Aorta (tissue), 5 donors: ENCODE data around the gene ADAM30. TPM values are rescaled to one million over a fixed set of nuclear protein-coding genes. Genes with fewer than 3 reads are reported as not detected.

Experiments
- ATAC-seq: fragments of 200-7000 bp; cut with Tn5 transposase; one replicate; pipeline ENCODE4 v1.9.1; 2022; ENCODE audit warnings: moderate library complexity; ENCODE audit not compliant: low FRiP score
- DNase-seq, 2 donors: peaks; one replicate each; pipeline ENCODE4 v3.0.0-alpha.2; 2020
- H3K27ac ChIP-seq, 2 donors: one replicate each; pipeline ENCODE4 v1.5.1; 2013; ENCODE audit warnings: low read length in 2 of 2, mild to moderate bottlenecking in 2 of 2, moderate library complexity in 2 of 2, control low read depth in 1 of 2, inconsistent platforms in 1 of 2, low read depth in 1 of 2
- H3K27me3 ChIP-seq, 2 donors: one replicate each; pipeline ENCODE4 v1.6.1; 2013; ENCODE audit warnings: control low read depth in 1 of 2, low read length in 1 of 2, mild to moderate bottlenecking in 1 of 2, moderate library complexity in 1 of 2; ENCODE audit not compliant: insufficient read depth in 2 of 2, control insufficient read depth in 1 of 2
- H3K36me3 ChIP-seq, 2 donors: one replicate each; pipeline ENCODE4 v1.6.1; 2013; ENCODE audit warnings: control low read depth in 1 of 2, low read length in 1 of 2, mild to moderate bottlenecking in 1 of 2; ENCODE audit not compliant: insufficient read depth in 2 of 2, control insufficient read depth in 1 of 2
- H3K4me1 ChIP-seq, 2 donors: one replicate each; pipeline ENCODE4 v1.6.1; 2013; ENCODE audit warnings: low read length in 2 of 2, control low read depth in 1 of 2, mild to moderate bottlenecking in 1 of 2, moderate library complexity in 1 of 2; ENCODE audit not compliant: insufficient read depth in 2 of 2, control insufficient read depth in 1 of 2
- H3K4me3 ChIP-seq, 2 donors: one replicate each; pipeline ENCODE4 v1.5.1; 2013; ENCODE audit warnings: low read length in 2 of 2, control low read depth in 1 of 2, mild to moderate bottlenecking in 1 of 2
- H3K9me3 ChIP-seq: one replicate; pipeline ENCODE4 v1.6.1; 2013; ENCODE audit warnings: mild to moderate bottlenecking, low read length; ENCODE audit not compliant: control insufficient read depth
- WGBS, 2 donors: extraction: QIAGEN DNeasy Blood & Tissue Kit; methylation state at CpG; one replicate each; pipeline ENCODE4 v1.1.7; 2013; 5-methylcytosine and 5-hydroxymethylcytosine counted together
- intact Hi-C, 2 donors: fragments of 100-400 bp; cut with DNase I; formaldehyde crosslinking; loops; one replicate each; pipeline versions ENCODE4 v1.14.2 to v1.15.0; 2022
- polyA plus RNA-seq, 2 donors: library from polyadenylated mRNA; stranded (reverse); fragments of 200-250 nt; gene quantifications; one replicate each; pipeline ENCODE4 v1.2.3, GENCODE V29; 2013
- total RNA-seq, 2 donors: library from RNA; stranded (reverse); fragmentation: NEBNext Ultra II Directional; extraction: Animal tissue kit (Norgen Biotek cat#: 25700); gene quantifications; one replicate each; pipeline ENCODE4 v1.2.1, GENCODE V29; 2021
- donor health status: healthy with polysubstance abuse.
- donor health status: Bipolar disorder and iron deficiency.
- donor health status: DM: no; HTN: no; CAD: no.
- donor health status: DM: no; HTN: no; CAD: no.
- donor health status: DM: yes; HTN: yes; CAD: no.

Gene ADAM30
- total and polyA plus RNA-seq, 4 donors: not detected

- H3K4me3 ChIP-seq: no peak overlapping the region
- intact Hi-C loops: no loop called here
- DNase-seq: no peak
- H3K9me3 ChIP-seq: peaks cover 1% of the 10 kb centered on the region
- no peaks in the 10 kb centered on the region for H3K36me3 ChIP-seq
- no peaks in the 10 kb centered on the region for H3K27me3 ChIP-seq
- no peak overlapping the region for H3K27ac ChIP-seq
- no peaks in the 10 kb centered on the region for H3K4me1 ChIP-seq
- WGBS, 2 donors: 83 to 84% methylated on average over 3 of the region's 3 CpGs
- ATAC-seq: no peak
Observed at GRCh38 chr1:119898981-119899720, 2.8 kb upstream of the ADAM30 start.

- 63 to 69% methylated on average over 2 of the region's 2 CpGs for WGBS, 2 donors
- intact Hi-C loops: no loop called here
- H3K36me3 ChIP-seq: no peaks in the 10 kb centered on the region
Observed at GRCh38 chr1:119898530-119898929, 2.2 kb upstream of the ADAM30 start.

GRCh38 chr1:119895102-119895501, 1.2 kb downstream of the ADAM30 start:
- no peaks in the 10 kb centered on the region for H3K9me3 ChIP-seq
- H3K27ac ChIP-seq: no peak overlapping the region
- 84 to 87% methylated on average over 4 of the region's 4 CpGs for WGBS, 2 donors
- ATAC-seq (no peak), DNase-seq (no peak)
- H3K4me3 ChIP-seq: no peak overlapping the region
- H3K36me3 ChIP-seq: no peaks in the 10 kb centered on the region
- no peaks in the 10 kb centered on the region for H3K27me3 ChIP-seq
- intact Hi-C loops: no loop called here
- no peaks in the 10 kb centered on the region for H3K4me1 ChIP-seq

More at GRCh38 chr1:119898530-119898929, 2.2 kb upstream of the ADAM30 start:
- H3K4me1 ChIP-seq: no peaks in the 10 kb centered on the region
- peaks cover 1% of the 10 kb centered on the region for H3K9me3 ChIP-seq
- no peak overlapping the region for H3K27ac ChIP-seq
- no peak for ATAC-seq
- H3K27me3 ChIP-seq: no peaks in the 10 kb centered on the region
- H3K4me3 ChIP-seq: no peak overlapping the region
- DNase-seq: no peak

- Histone ChIP-seq H3K9me3 (no peaks in the 10 kb centered on the region), H3K27me3 (no peaks in the 10 kb centered on the region), H3K4me1 (no peaks in the 10 kb centered on the region), H3K27ac (no peak overlapping the region), H3K36me3 (no peaks in the 10 kb centered on the region), H3K4me3 (no peak overlapping the region)
- DNase-seq (no peak), ATAC-seq (no peak)
- WGBS, 2 donors: 65 to 69% methylated on average over 10 of the region's 10 CpGs
- intact Hi-C loops: no loop called here
Observed at GRCh38 chr1:119893827-119894700, 2.3 kb downstream of the ADAM30 start.

- no peaks in the 10 kb centered on the region for H3K27me3 ChIP-seq
- no peak overlapping the region for H3K4me3 ChIP-seq
- no peaks in the 10 kb centered on the region for H3K4me1 ChIP-seq
- H3K9me3 ChIP-seq: no peaks in the 10 kb centered on the region
- no peaks in the 10 kb centered on the region for H3K36me3 ChIP-seq
- no peak overlapping the region for H3K27ac ChIP-seq
- intact Hi-C loops: no loop called here
- ATAC-seq (no peak), DNase-seq (no peak)
- 87 to 90% methylated on average over 6 of the region's 6 CpGs for WGBS, 2 donors
Observed at GRCh38 chr1:119893238-119893791, 3.0 kb downstream of the ADAM30 start.

- H3K9me3 ChIP-seq: peaks cover 4% of the 10 kb centered on the region
- no peak overlapping the region for H3K27ac ChIP-seq
- 86 to 90% methylated on average over 1 of the region's 1 CpG for WGBS, 2 donors
- H3K4me1 ChIP-seq: no peaks in the 10 kb centered on the region
- H3K4me3 ChIP-seq: no peak overlapping the region
- DNase-seq (no peak), ATAC-seq (no peak)
- intact Hi-C loops: no loop called here
- H3K36me3 ChIP-seq: no peaks in the 10 kb centered on the region
- H3K27me3 ChIP-seq: peaks cover 0 to 1% of the 10 kb centered on the region in 2 donors
Observed at GRCh38 chr1:119891386-119891785, 4.9 kb downstream of the ADAM30 start.

- H3K27me3 ChIP-seq: peaks cover 0 to 1% of the 10 kb centered on the region in 2 donors
- no peaks in the 10 kb centered on the region for H3K36me3 ChIP-seq
- intact Hi-C loops: no loop called here
- DNase-seq (no peak), ATAC-seq (no peak)
- H3K9me3 ChIP-seq: peaks cover 4% of the 10 kb centered on the region
- peaks cover 0 to 10% of the 10 kb centered on the region in 2 donors for H3K4me1 ChIP-seq
- H3K4me3 ChIP-seq: no peak overlapping the region
- no peak overlapping the region for H3K27ac ChIP-seq
Observed at GRCh38 chr1:119888476-119888875, 7.8 kb downstream of the ADAM30 start.

GRCh38 chr1:119887427-119887826, 8.9 kb downstream of the ADAM30 start:
- no peaks in the 10 kb centered on the region for H3K36me3 ChIP-seq
- no peak overlapping the region for H3K4me3 ChIP-seq
- intact Hi-C loops: no loop called here
- peaks cover 4% of the 10 kb centered on the region for H3K9me3 ChIP-seq
- H3K4me1 ChIP-seq: peaks cover 0 to 10% of the 10 kb centered on the region in 2 donors
- ATAC-seq (no peak), DNase-seq (no peak)
- no peak overlapping the region for H3K27ac ChIP-seq
- peaks cover 0 to 1% of the 10 kb centered on the region in 2 donors for H3K27me3 ChIP-seq
